GM19238 (cell line): ENCODE results near the gene NFIA.

Source experiments
- DNase-seq: peaks from one replicate; pipeline ENCODE4 v3.0.0; 2011; ENCODE audit warnings: low spot score; ENCODE audit not compliant: insufficient read length

Gene NFIA

DNA sequence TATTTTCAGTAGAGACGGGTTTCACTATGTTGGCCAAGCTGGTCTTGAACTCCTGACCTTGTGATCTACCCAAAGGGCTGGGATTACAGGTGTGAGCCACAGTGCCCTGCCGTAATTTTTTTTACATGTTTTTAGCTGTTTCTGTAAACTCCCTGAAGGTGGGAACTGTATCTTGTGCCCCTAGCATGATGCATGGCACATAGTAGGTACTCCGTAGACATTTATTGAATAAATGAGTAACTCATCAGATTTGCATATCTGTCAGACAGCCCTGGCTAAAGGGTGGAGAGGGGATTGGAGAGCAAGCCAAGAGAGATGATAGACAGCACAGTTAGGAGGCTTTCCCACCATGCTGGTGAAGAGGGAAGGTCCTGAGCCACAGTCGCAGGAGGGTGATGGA lies 247.2 kb downstream of the NFIA start:
- DNase-seq: no peak

- no peak for DNase-seq
Measured at GRCh38 chr1:61330018-61330417, 247.7 kb downstream of the NFIA start.

- no peak for DNase-seq
Measured at GRCh38 chr1:61330571-61330970, 248.2 kb downstream of the NFIA start.

DNA sequence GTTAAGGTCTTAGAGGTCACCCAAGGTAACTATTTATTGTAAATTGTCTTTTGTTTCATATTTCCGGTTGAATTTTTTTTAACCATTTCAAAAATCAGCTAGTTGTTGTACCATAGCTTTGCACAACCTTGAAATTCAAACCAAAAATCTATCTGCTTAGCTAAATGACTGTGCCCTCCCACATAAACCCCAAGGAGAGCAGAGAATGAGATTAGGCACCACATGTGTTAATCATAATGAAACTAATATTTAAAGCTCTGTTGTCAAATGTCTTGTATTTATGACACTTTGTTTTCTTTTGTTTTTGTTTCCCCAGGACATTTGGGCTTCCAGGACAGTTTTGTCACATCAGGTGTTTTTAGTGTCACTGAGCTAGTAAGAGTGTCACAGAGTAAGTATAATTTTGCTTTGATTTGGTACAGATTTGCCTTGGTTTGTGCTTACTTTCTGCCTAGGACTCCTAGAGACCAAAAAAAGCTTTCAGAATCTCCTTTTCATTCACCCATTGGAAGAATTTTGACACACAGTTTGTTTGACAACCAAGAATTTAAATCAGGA lies 249.9 kb downstream of the NFIA start:
- DNase-seq: peak; percentile 29

DNA sequence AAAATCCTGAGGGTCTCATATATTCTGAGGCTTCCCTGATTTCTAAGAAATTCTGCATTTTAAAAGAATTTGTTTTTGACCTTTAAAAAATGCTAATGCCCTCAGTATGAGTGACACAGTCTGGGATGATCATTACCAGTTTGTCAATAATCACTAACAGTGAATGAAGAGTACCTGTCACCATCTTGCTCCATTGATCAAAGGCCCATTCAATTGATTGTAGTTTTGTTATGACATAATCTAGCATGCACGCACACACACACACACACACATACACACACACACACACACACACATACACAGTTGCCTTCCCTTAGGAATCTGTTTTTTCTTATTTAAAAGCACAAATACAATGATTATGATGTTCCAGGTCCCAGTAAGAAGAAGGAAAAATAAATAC lies 250.4 kb downstream of the NFIA start:
- DNase-seq: no peak

- no peak for DNase-seq
Measured at GRCh38 chr1:61334718-61335589, 252.6 kb downstream of the NFIA start.

DNA sequence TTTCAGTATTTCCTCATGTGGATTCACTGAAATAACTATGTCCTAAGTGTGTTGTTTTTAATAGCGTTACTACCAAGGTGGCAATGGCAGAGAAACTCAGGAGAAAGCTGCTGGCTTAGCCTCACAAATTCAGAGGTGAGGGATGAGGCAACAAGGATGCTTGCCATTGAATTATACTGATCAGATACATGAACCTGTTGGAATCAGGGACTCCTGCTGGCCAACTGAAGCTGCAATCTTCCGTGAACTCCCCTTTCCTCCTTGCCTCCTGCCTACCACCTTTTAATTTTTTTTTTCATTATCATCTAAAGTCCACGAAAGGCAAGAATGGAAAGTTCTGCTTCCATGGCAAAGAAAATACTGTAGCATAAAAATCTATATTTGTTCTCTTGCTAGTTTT lies 254.7 kb downstream of the NFIA start:
- no peak for DNase-seq

DNA sequence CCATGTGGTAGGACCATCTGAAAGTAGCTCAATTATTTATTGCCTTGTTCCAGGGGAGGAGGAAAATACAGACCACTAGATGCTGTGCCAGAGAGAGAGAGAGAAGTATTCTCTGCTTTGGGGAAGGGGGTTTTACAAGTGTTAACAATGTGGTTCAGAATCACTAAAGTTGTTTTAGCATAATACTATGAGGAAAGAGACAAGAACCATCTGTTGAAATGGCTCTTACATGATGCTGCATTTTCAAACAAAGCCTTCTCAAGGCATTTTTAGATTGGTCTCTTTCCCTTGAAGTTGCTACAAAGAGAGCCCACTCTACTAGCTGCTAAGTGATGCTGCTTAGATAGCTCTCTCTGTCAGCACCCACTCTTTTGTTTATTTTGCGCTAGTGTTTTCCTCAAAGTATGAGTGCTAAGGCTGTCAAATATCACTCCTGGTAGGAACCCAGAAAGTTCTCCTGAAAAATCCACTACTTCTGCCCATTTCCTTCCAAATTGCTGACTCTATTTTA lies 255.1 kb downstream of the NFIA start:
- DNase-seq: no peak

- no peak for DNase-seq
Measured at GRCh38 chr1:61337981-61338848, 255.9 kb downstream of the NFIA start.

- DNase-seq: no peak
Measured at GRCh38 chr1:61338899-61339298, 256.5 kb downstream of the NFIA start.

- DNase-seq: no peak
Measured at GRCh38 chr1:61341426-61341825, 259.1 kb downstream of the NFIA start.

GRCh38 chr1:61343734-61344420 lies 261.5 kb downstream of the NFIA start:
- DNase-seq: no peak

- no peak for DNase-seq
Measured at GRCh38 chr1:61344696-61345095, 262.3 kb downstream of the NFIA start.

GRCh38 chr1:61348025-61348665 lies 265.8 kb downstream of the NFIA start:
- DNase-seq: no peak

DNA sequence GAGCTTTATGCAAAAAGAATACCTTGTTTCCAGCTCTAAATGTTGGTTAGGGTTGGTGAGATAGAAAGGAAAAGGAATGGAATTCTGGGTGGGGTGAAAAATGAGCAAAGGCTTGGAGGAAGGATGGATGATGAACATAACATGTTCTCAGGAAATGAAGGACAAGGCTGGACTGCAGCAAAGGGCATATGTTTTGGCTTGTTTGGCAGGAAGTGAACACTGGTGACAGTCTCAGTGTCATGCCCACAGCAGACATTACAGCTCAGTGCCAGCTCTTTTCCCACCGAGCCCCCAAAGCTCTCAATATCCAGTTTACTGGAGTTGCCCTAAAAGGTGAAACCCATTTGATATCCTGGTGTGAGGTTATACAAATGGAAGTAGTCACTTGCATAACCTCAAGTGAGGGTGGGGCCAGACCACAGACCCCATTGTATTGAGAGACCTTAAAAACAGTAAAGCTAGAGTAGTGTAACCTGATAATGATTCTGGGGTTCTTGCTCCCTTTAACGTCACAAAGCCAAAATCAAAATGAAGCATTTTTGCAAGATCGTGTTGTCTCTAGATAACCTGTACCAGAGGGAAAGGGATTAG lies 270.6 kb downstream of the NFIA start:
- no peak for DNase-seq

DNA sequence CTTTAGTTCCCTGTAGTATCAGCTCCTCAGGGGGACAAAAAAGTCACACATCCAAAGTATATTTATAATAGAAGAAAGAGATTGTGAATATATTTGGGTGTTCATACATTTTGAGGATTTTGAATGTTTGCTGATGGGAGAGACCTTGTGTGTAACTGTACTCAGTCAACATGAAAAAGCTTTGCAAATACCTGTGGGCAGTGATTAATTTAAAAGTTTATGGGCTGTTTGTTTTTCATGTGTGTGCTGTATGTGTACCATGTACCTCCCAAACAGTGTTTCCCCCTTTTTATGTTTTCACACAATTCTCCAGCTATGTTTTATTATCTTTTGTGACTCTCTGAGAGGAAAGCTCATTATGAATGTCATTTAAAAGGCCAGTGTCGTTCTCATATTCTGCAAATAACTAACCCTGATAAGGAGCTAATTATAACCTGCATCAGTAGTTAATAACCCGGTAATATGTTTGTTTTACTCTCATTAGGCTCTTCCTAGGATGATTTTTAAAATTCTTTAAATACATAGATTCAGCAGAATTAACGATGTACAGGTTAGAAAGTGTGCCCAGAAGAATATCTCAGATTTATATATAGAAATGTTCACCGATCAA lies 271.5 kb downstream of the NFIA start:
- no peak for DNase-seq

GRCh38 chr1:61356016-61356415 lies 273.7 kb downstream of the NFIA start:
- DNase-seq: no peak

DNA sequence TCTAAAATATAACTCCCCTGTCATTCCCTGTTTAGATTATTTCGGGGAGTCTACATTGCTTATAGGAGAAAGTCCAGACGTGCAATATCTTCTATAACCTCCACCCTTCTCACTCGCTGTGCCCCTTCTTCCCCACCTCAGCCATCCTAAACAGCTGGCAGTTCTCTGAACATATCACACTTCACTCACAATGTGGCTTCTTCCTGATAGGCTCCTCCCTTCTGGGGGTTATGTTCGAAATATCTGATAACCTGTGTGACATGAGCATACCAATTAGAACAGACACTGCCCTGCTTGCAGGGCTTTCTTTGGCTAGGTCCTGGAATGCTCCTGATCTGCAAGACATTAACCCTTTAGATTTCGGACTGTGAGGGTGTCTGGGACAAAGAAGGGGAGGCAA lies 274.6 kb downstream of the NFIA start:
- DNase-seq: no peak

DNA sequence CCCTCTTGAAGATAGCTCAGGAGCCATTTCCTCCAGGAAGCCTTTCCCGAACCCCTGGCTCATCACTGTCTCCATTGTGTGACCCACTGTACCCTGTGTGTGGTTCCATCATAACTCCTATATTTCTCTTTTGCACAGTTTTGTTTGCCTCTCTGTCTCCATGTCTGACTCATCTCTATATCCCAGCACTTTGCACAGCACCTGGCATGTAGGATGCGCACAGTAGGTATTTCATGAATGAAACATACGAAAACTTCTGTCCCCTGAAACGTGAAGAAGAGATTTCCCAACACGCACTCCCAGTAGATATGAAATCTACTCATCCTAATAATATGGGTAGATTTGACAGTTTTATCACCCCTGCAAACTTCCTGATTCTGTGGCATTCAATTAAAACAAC lies 275.2 kb downstream of the NFIA start:
- DNase-seq: no peak
